HepG2 (cell line): ENCODE results near the gene GRID1. TPM values are rescaled to one million over a fixed set of nuclear protein-coding genes. Genes with fewer than 3 reads are reported as not detected.

ENCODE experiments used
- ATAC-seq: fragments of 200-7000 bp; cut with Tn5 transposase; 3 replicates; pipeline ENCODE4 v1.9.1; 2020; ENCODE audit warnings: mild to moderate bottlenecking, moderate library complexity
- BruUV-seq: library from RNA; stranded (reverse); fragments of 400-500 nt; replicated peaks from 2 replicates; lab custom pipeline; 2021; lab: Mats Ljungman, UMichigan
- CTCF ChIA-PET: fragments of 300-600 bp; formaldehyde crosslinking; extraction: SDS; loops from one replicate; lab custom pipeline; 2021; ENCODE audit warnings: low total read pairs, inconsistent platforms, low intra/inter-chr PET ratio; lab: Yijun Ruan, JAX
- POLR2A ChIA-PET: fragments of 350-600 bp; sonication (Branson Sonifier 250); formaldehyde crosslinking; loops from one replicate; lab custom pipeline; 2020; ENCODE audit warnings: antibody characterized with exemption, inconsistent platforms; lab: Yijun Ruan, JAX
- DNase-seq: peaks from one replicate; pipeline ENCODE4 v3.0.0-alpha.2; 2015; ENCODE audit warnings: low spot score
- FAIRE-seq: peaks from 3 replicates; lab custom pipeline; 2011; peaks lifted over from hg19 to GRCh38; lab: Jason Lieb, UNC
- H2AFZ ChIP-seq: one replicate; pipeline ENCODE4 v1.6.1; 2011; ENCODE audit warnings: low read length, inconsistent platforms
- H3K27ac ChIP-seq: fragments of 300-600 bp; 3 replicates; pipeline ENCODE4 v1.8.0; 2011; ENCODE audit warnings: mixed run types, mild to moderate bottlenecking, mixed read lengths, low read length, inconsistent platforms; ENCODE audit not compliant: insufficient read depth; ENCODE audit errors: extremely low read length
- H3K27me3 ChIP-seq, 2 experiments: fragments of 200-600 bp in 1 of 2; 2 replicates in 1 of 2; 3 replicates in 1 of 2; pipeline versions ENCODE4 v1.6.0 to v1.8.0; 2011; ENCODE audit warnings: low read length in 2 of 2, mild to moderate bottlenecking in 2 of 2, moderate library complexity in 2 of 2, inconsistent platforms in 1 of 2; ENCODE audit not compliant: insufficient read depth in 2 of 2, control insufficient read depth in 1 of 2
- H3K36me3 ChIP-seq, 2 experiments: fragments of 200-600 bp in 1 of 2; replicated peaks in 1 of 2; 2 replicates in 1 of 2; 3 replicates in 1 of 2; pipeline versions ENCODE4 v1.5.1 to v1.8.0; 2011; ENCODE audit warnings: low read length in 2 of 2, inconsistent platforms in 1 of 2; ENCODE audit not compliant: insufficient read depth in 2 of 2, control insufficient read depth in 1 of 2
- H3K4me1 ChIP-seq: 2 replicates; pipeline ENCODE4 v1.5.1; 2012; ENCODE audit warnings: low read length, inconsistent platforms; ENCODE audit not compliant: insufficient read depth
- H3K4me2 ChIP-seq: 2 replicates; pipeline ENCODE4 v1.6.0; 2011; ENCODE audit warnings: low read depth, low read length, inconsistent platforms
- H3K4me3 ChIP-seq, 3 experiments: fragments of 200-600 bp in 1 of 3; sonication (generic), shearing (Covaris generic) in 1 of 3; replicated peaks in 1 of 3; 2 replicates each; pipeline ENCODE4 v1.5.1; 2011 to 2016; ENCODE audit warnings: low read length in 3 of 3, inconsistent platforms in 2 of 3, low read depth in 2 of 3, mild to moderate bottlenecking in 2 of 3, control low read depth in 1 of 3, mixed read lengths in 1 of 3; ENCODE audit not compliant: insufficient read depth in 1 of 3
- H3K79me2 ChIP-seq: one replicate; pipeline ENCODE4 v1.6.1; 2011; ENCODE audit warnings: low read length, inconsistent platforms; ENCODE audit not compliant: insufficient read depth
- H3K9ac ChIP-seq: 2 replicates; pipeline ENCODE4 v1.6.0; 2011; ENCODE audit warnings: mild to moderate bottlenecking, low read depth, low read length, inconsistent platforms; ENCODE audit not compliant: insufficient read depth
- H3K9me3 ChIP-seq: 2 replicates; pipeline ENCODE4 v1.5.1; 2012; ENCODE audit warnings: mild to moderate bottlenecking, low read length
- H4K20me1 ChIP-seq: 2 replicates; pipeline ENCODE4 v1.6.0; 2011; ENCODE audit warnings: inconsistent platforms, mild to moderate bottlenecking, low read length, moderate library complexity; ENCODE audit not compliant: insufficient read depth
- ATF2 ChIP-seq: sonication (generic); formaldehyde crosslinking; IDR thresholded peaks from 2 replicates; pipeline ENCODE4 v1.4.0; 2020; ENCODE audit warnings: missing genetic modification reagents
- HNF1A ChIP-seq, 2 experiments: sonication (generic) in 1 of 2; formaldehyde crosslinking in 1 of 2; IDR thresholded peaks; 2 replicates each; pipeline versions ENCODE4 v1.4.0 to v1.6.1; 2016 to 2020; ENCODE audit warnings: borderline replicate concordance in 1 of 2, low read depth in 1 of 2, mild to moderate bottlenecking in 1 of 2, missing genetic modification reagents in 1 of 2
- RCOR2 ChIP-seq: IDR thresholded peaks from 2 replicates; pipeline ENCODE4 v1.6.1; 2016; ENCODE audit warnings: missing biosample characterization, missing genetic modification reagents
- ZFP90 ChIP-seq: sonication (generic); formaldehyde crosslinking; IDR thresholded peaks from 2 replicates; pipeline ENCODE4 v1.8.0; 2022; ENCODE audit warnings: missing genetic modification reagents, mild to moderate bottlenecking, inconsistent platforms, borderline replicate concordance
- ZNF20 ChIP-seq: sonication (generic); formaldehyde crosslinking; IDR thresholded peaks from 2 replicates; pipeline ENCODE4 v1.4.0; 2020; ENCODE audit warnings: mild to moderate bottlenecking, moderate library complexity, missing genetic modification reagents
- ZNF430 ChIP-seq: sonication (generic); formaldehyde crosslinking; IDR thresholded peaks from 2 replicates; pipeline ENCODE4 v1.9.0; 2021; ENCODE audit warnings: mild to moderate bottlenecking, missing genetic modification reagents
- ZNF574 ChIP-seq: sonication (generic); formaldehyde crosslinking; IDR thresholded peaks from 2 replicates; pipeline ENCODE4 v1.4.0; 2020; ENCODE audit warnings: missing genetic modification reagents
- WGBS: methylation state at CpG from one replicate; pipeline ENCODE4 v1.1.6; 2017; ENCODE audit warnings: low lambda C conversion rate; 5-methylcytosine and 5-hydroxymethylcytosine counted together
- in situ Hi-C: cut with HindIII; loops from 2 replicates; pipeline ENCODE4 v1.10.0; 2017; ENCODE audit warnings: low pct_unique_long_range_greater_than_20kb; ENCODE audit not compliant: extremely low pct_ligation_motif_present
- intact Hi-C: fragments of 100-400 bp; cut with micrococcal nuclease; formaldehyde crosslinking; loops from one replicate; pipeline ENCODE4 v1.10.0; 2022; ENCODE audit not compliant: unreplicated experiment
- polyA plus RNA-seq, 8 experiments: library from polyadenylated mRNA; depleted of rRNA in 3 of 8; stranded (reverse) in 7 of 8; unstranded in 1 of 8; fragments of >200 nt; fragmentation: Illumina TruSeq in 4 of 8; extraction: Trizol in 4 of 8; gene quantifications; 2 replicates each; pipeline versions ENCODE4 v1.2.1 to v1.2.3, GENCODE V29; 2011 to 2016; ENCODE audit warnings: low read depth in 4 of 8, missing spikeins in 1 of 8, mixed read lengths in 1 of 8; ENCODE audit not compliant: insufficient read depth in 1 of 8
- total RNA-seq, 5 experiments: library from RNA; depleted of rRNA; stranded (reverse); fragments of >200 nt; fragmentation: Illumina TruSeq; extraction: Trizol; gene quantifications; 2 replicates each; pipeline ENCODE4 v1.2.3, GENCODE V29; 2016; ENCODE audit warnings: low read depth in 1 of 5
- TF ChIP-seq, protein P1 (sequence below): sonication (generic); formaldehyde crosslinking; IDR thresholded peaks from 2 replicates; pipeline ENCODE4 v1.9.0; 2021; ENCODE audit warnings: missing genetic modification reagents, borderline replicate concordance

Gene GRID1
- total and polyA plus RNA-seq, 2 of the 13 experiments (the other 11 are each of a cell fraction or from before 2014, with no cell fraction given) = 0.05 TPM; not detected in 1

DNA sequence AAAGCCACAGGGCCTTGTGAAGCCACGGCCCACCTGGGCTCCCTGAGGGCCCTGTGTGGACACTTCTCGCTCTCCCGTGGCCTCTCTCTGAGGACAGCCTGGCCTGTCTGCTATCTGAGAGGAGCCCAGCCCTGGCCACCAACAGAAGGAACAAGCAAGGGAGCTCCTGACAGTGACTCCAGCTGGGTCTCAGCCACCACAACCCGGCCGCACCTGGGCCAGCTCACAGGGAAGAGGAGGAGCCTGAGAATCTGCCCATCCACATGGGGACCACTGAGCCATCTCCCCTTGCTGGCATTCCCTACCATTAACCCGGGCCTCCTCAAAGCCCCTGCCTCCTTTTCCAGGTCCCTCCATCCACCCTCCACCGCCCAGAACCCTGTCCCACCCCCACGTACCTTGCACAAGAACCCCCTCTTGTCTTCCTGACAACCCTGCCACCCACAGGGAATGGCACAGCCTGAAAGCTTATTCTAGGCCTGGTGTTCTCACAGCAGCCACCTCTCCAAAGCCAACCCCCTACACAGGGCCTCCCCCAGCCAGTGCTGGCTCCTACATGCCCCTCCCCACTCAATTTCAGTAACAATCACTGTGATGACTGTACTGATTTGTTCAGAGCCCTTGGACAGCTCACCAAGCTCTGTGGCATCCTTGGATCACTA lies 120.2 kb downstream of the GRID1 start:
- no peak for FAIRE-seq
- ChIA-PET CTCF (no interaction called here), POLR2A (no interaction called here)
- H3K9me3 ChIP-seq = no peaks in the 10 kb centered on the region
- WGBS = 7% methylated on average over 6 of the region's 8 CpGs
- no peak overlapping the region for H3K27ac ChIP-seq
- no TSS peak for BruUV-seq
- no peaks in the 10 kb centered on the region for H3K36me3 ChIP-seq
- no peak overlapping the region for H2AFZ ChIP-seq
- no peak for DNase-seq
- no peaks in the 10 kb centered on the region for H4K20me1 ChIP-seq
- no peak for ATAC-seq
- no peak overlapping the region for H3K4me3 ChIP-seq
- H3K79me2 ChIP-seq = no peaks in the 10 kb centered on the region
- H3K4me1 ChIP-seq = no peaks in the 10 kb centered on the region
- in situ Hi-C loops (no loop called here), intact Hi-C loops (no loop called here)
- no peaks in the 10 kb centered on the region for H3K27me3 ChIP-seq
- TF ChIP-seq RCOR2 (CRISPR knock-in tag) = no peak
- TF ChIP-seq ZFP90 = no peak
- TF ChIP-seq ZNF20 (CRISPR knock-in tag) = no peak
- TF ChIP-seq HNF1A (IDR thresholded peaks at IDR 0.05; ENCODE audit: low read depth) = no peak
- no peak for TF ChIP-seq HNF1A (CRISPR knock-in tag; IDR thresholded peaks at IDR 0.05; ENCODE audit: borderline replicate concordance)
- TF ChIP-seq, protein P1, sequence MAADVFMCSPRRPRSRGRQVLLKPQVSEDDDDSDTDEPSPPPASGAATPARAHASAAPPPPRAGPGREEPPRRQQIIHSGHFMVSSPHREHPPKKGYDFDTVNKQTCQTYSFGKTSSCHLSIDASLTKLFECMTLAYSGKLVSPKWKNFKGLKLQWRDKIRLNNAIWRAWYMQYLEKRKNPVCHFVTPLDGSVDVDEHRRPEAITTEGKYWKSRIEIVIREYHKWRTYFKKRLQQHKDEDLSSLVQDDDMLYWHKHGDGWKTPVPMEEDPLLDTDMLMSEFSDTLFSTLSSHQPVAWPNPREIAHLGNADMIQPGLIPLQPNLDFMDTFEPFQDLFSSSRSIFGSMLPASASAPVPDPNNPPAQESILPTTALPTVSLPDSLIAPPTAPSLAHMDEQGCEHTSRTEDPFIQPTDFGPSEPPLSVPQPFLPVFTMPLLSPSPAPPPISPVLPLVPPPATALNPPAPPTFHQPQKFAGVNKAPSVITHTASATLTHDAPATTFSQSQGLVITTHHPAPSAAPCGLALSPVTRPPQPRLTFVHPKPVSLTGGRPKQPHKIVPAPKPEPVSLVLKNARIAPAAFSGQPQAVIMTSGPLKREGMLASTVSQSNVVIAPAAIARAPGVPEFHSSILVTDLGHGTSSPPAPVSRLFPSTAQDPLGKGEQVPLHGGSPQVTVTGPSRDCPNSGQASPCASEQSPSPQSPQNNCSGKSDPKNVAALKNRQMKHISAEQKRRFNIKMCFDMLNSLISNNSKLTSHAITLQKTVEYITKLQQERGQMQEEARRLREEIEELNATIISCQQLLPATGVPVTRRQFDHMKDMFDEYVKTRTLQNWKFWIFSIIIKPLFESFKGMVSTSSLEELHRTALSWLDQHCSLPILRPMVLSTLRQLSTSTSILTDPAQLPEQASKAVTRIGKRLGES (CRISPR knock-in tag) = no peak
- no peak for TF ChIP-seq ZNF430 (CRISPR knock-in tag)
- TF ChIP-seq ZNF574 (CRISPR knock-in tag) = no peak
- TF ChIP-seq ATF2 (CRISPR knock-in tag) = no peak
- H3K9ac ChIP-seq = no peak overlapping the region
- no peak overlapping the region for H3K4me2 ChIP-seq
